Measurements from ENCODE around the gene RYR1.

The RYR1 gene

GRCh38 chr19:38532939-38533338 lies 99.4 kb downstream of the RYR1 start:
- Histone ChIP-seq H3K4me3 (ENCODE audit: insufficient read depth, low read length, poor library complexity, severe bottlenecking) (no peak overlapping the region), H2AFZ (ENCODE audit: low read depth, low read length, severe bottlenecking) (no peak overlapping the region), H3K79me2 (ENCODE audit: insufficient read depth, low read length) (no peaks in the 10 kb centered on the region), H3K9ac (ENCODE audit: low read length) (no peak overlapping the region), H3K4me2 (ENCODE audit: low read depth, low read length, poor library complexity, severe bottlenecking) (no peak overlapping the region), H3K27ac (ENCODE audit: low read depth, low read length) (no peak overlapping the region), H3K9me2 (replicated peaks; ENCODE audit: insufficient read depth, low read length) (no peaks in the 10 kb centered on the region), H3F3A (ENCODE audit: insufficient read depth) (no peaks in the 10 kb centered on the region), H3K27me3 (ENCODE audit: low read length) (no peaks in the 10 kb centered on the region), H3K36me3 (ENCODE audit: low read length) (no peaks in the 10 kb centered on the region), H3K9me3 (ENCODE audit: insufficient read depth, low read length) (peaks cover 7% of the 10 kb centered on the region; the same call in 1 of the 2 replicates), H4K20me1 (ENCODE audit: low read depth, low read length) (no peaks in the 10 kb centered on the region)
- TF ChIP-seq EZH2phosphoT487 (conservative IDR thresholded peaks at IDR 0.05; ENCODE audit: low read length) (no peak), CTCF (IDR thresholded peaks at IDR 0.05; ENCODE audit: insufficient read depth, low read length, poor library complexity, severe bottlenecking) (no peak)

DNA sequence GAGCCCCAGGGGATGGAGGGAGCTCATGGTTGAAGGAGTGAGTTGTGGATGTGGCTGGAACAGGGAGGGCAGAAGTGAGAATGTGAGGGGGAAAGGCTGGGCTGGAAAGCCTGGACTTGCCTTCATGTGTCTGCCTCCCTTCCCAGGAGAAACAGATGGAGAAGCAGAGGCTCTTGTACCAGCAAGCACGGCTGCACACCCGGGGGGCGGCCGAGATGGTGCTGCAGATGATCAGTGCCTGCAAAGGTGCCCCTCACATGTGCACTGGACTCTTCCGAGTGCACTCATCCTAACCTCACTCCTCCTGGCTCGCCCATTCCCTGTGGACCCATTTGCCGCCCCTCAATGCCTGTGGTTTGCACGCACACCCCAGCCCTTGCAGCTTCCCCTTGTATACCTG lies 101.1 kb downstream of the RYR1 start:
- Histone ChIP-seq H3K79me2 (ENCODE audit: insufficient read depth, low read length) (no peaks in the 10 kb centered on the region), H3F3A (ENCODE audit: insufficient read depth) (no peaks in the 10 kb centered on the region; the same call in 1 of the 2 replicates), H2AFZ (ENCODE audit: low read depth, low read length, severe bottlenecking) (no peak overlapping the region), H3K4me3 (ENCODE audit: insufficient read depth, low read length, poor library complexity, severe bottlenecking) (no peak overlapping the region), H3K4me2 (ENCODE audit: low read depth, low read length, poor library complexity, severe bottlenecking) (no peak overlapping the region), H3K9me2 (replicated peaks; ENCODE audit: insufficient read depth, low read length) (no peaks in the 10 kb centered on the region), H3K9me3 (ENCODE audit: insufficient read depth, low read length) (peaks cover 7% of the 10 kb centered on the region; the same call in 1 of the 2 replicates), H3K27me3 (ENCODE audit: low read length) (no peaks in the 10 kb centered on the region), H3K27ac (ENCODE audit: low read depth, low read length) (no peak overlapping the region), H4K20me1 (ENCODE audit: low read depth, low read length) (no peaks in the 10 kb centered on the region), H3K9ac (ENCODE audit: low read length) (no peak overlapping the region), H3K36me3 (ENCODE audit: low read length) (no peaks in the 10 kb centered on the region)
- TF ChIP-seq EZH2phosphoT487 (conservative IDR thresholded peaks at IDR 0.05; ENCODE audit: low read length), result no peak
- no peak for TF ChIP-seq CTCF (IDR thresholded peaks at IDR 0.05; ENCODE audit: insufficient read depth, low read length, poor library complexity, severe bottlenecking)

DNA sequence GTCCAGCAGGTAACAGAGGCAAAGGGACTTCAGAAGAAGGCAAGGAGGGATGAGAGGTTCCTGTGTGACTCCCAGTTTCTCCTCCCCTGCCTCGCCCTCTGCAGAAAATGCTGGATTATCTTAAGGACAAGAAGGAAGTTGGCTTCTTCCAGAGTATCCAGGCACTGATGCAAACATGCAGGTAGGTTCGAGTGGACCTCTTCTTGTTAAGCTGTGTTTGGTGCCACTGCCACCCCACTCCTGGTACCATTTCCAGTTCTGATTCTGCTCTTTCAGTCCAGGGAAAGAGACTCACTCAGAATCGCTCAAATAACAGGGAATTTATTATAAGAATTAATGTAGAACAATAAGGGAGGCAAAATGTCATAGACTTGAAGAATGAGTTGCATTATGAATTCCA lies 101.7 kb downstream of the RYR1 start:
- TF ChIP-seq EZH2phosphoT487 (conservative IDR thresholded peaks at IDR 0.05; ENCODE audit: low read length) (no peak), CTCF (IDR thresholded peaks at IDR 0.05; ENCODE audit: insufficient read depth, low read length, poor library complexity, severe bottlenecking) (no peak)
- H2AFZ ChIP-seq (ENCODE audit: low read depth, low read length, severe bottlenecking), result no peak overlapping the region

More for the DNA sequence above, 101.7 kb downstream of the RYR1 start:
- Histone ChIP-seq H3K27ac (ENCODE audit: low read depth, low read length) (no peak overlapping the region), H3K27me3 (ENCODE audit: low read length) (no peaks in the 10 kb centered on the region), H3K9me3 (ENCODE audit: insufficient read depth, low read length) (peaks cover 7% of the 10 kb centered on the region; the same call in 1 of the 2 replicates), H3K36me3 (ENCODE audit: low read length) (no peaks in the 10 kb centered on the region), H3K9ac (ENCODE audit: low read length) (no peak overlapping the region), H3F3A (ENCODE audit: insufficient read depth) (no peaks in the 10 kb centered on the region; the same call in 1 of the 2 replicates), H3K4me2 (ENCODE audit: low read depth, low read length, poor library complexity, severe bottlenecking) (no peak overlapping the region), H4K20me1 (ENCODE audit: low read depth, low read length) (no peaks in the 10 kb centered on the region), H3K79me2 (ENCODE audit: insufficient read depth, low read length) (no peaks in the 10 kb centered on the region), H3K4me3 (ENCODE audit: insufficient read depth, low read length, poor library complexity, severe bottlenecking) (no peak overlapping the region), H3K9me2 (replicated peaks; ENCODE audit: insufficient read depth, low read length) (no peaks in the 10 kb centered on the region)

Measured in SU-DHL-6 (cell line).